LNCaP clone FGC (cell line): ENCODE data around the gene CCDC88C.

Experiments
- DNase-seq: peaks from one replicate; pipeline ENCODE4 v3.0.0-alpha.2; 2011; ENCODE audit warnings: low read depth
- H3K4me3 ChIP-seq: 2 replicates; pipeline ENCODE4 v1.5.1; 2011; ENCODE audit warnings: mild to moderate bottlenecking, low read depth, low read length, control low read depth
- CTCF ChIP-seq: IDR thresholded peaks from 2 replicates; pipeline ENCODE4 v1.5.1; 2012; ENCODE audit warnings: mild to moderate bottlenecking; ENCODE audit not compliant: control insufficient read depth, insufficient read depth; ENCODE audit errors: extremely low read depth

The CCDC88C gene

DNA sequence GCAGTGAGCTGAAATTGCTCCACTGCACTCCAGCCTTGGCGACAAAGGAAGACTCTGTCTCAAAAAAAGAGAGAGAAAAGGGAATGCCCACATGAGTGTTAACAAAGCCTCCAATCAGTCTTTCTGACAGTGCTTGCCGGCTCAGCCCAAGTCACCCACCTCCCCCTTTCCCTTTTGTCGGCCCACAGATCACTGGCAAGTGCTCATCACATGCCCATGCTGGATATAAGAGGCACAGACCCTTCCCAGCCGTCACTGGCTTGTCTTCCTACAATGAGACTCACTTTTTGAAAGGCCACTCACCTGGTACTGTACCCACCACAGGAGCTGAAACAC is 70.8 kb downstream of the CCDC88C start:
- no peak for TF ChIP-seq CTCF
- no peak for DNase-seq
- no peak overlapping the region for H3K4me3 ChIP-seq

GRCh38 chr14:91344096-91344495 is 73.5 kb downstream of the CCDC88C start:
- DNase-seq, result no peak
- no peak overlapping the region for H3K4me3 ChIP-seq
- TF ChIP-seq CTCF, result no peak

GRCh38 chr14:91343051-91343450 is 74.6 kb downstream of the CCDC88C start:
- no peak for TF ChIP-seq CTCF
- DNase-seq, result no peak

DNA sequence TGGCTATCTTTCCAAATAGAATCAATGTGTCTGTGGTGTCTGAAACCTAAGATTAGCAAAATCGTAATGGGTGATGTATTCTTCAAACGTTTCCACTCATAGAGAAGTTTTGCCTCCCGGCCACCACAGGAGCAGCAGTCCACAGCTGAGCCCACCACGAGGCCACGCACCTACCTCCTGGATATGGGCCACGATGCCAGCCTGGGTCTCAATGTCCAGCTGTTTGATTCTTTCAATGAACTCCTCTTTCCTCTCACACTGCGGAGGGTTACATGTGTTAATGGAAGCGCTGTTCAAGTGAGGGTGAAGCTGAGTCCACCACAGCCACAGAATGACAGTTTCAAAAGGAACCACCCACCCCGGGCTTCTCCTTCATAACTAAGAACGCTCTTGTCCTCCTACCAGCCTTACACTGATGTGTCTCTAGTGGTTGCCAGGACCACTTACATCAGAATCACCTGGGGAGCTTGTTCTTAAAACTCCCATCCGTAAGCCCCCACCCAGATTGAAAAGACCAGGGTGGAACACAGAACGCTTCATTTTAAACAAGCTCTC is 75.3 kb downstream of the CCDC88C start:
- no peak for DNase-seq
- TF ChIP-seq CTCF, result no peak

More at GRCh38 chr14:91343051-91343450, 74.6 kb downstream of the CCDC88C start:
- H3K4me3 ChIP-seq, result no peak overlapping the region

DNA sequence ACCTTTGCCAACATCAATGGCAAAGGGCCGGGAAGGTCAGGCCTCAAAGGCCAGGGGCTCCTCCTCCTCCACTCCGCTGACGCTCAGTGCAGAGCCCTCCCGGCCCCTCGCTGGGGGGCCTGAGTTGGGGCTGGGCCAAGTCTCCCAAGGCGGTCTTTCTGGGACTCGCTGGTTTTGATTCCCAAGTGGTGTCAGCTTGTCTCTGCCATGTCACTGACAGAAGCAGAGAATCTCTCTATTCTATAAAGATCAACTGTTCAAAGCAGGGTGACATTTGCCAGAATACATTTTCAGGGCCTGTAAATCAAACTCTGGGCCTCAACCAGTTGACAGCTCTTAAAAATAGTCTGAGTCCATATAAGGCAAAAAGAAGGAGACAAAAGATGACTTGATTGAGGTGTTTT is 75.9 kb downstream of the CCDC88C start:
- H3K4me3 ChIP-seq, result no peak overlapping the region

More for the DNA sequence above, 75.3 kb downstream of the CCDC88C start:
- H3K4me3 ChIP-seq, result no peak overlapping the region

GRCh38 chr14:91341334-91341733 is 76.3 kb downstream of the CCDC88C start:
- no peak overlapping the region for H3K4me3 ChIP-seq
- DNase-seq, result no peak
- no peak for TF ChIP-seq CTCF

More for the DNA sequence above, 75.9 kb downstream of the CCDC88C start:
- DNase-seq, result no peak
- TF ChIP-seq CTCF, result no peak

- DNase-seq, result no peak
Measured at GRCh38 chr14:91339671-91340369, 77.8 kb downstream of the CCDC88C start.

More at GRCh38 chr14:91339671-91340369, 77.8 kb downstream of the CCDC88C start:
- H3K4me3 ChIP-seq, result no peak overlapping the region
- no peak for TF ChIP-seq CTCF
